NCI-H146 (cell line): ENCODE results near the gene KRTAP2-3.
A peak's percentile ranks its signal among the peaks of the same experiment; 100 is the strongest.
"Not testable (repeated sequence)": the region's sequence is repeated elsewhere in the genome, so short reads cannot be mapped to it uniquely, and the experiment has no call there.

Experiments
- DNase-seq: peaks from one replicate; lab custom pipeline; 2025; lab: John Stamatoyannopoulos, UW

Gene KRTAP2-3

GRCh38 chr17:41060052-41060604 lies at the start of gene KRTAP2-3:
KRTAP2-3 (minus strand) TSS chr17:41060114; CDS start chr17:41060050, 64 bp downstream.
- peak; percentile 57 for DNase-seq

GRCh38 chr17:41108728-41109386 lies 48.9 kb upstream of the KRTAP2-3 start:
- not testable (repeated sequence) for DNase-seq

- DNase-seq: no peak
Measured at GRCh38 chr17:41107941-41108450, 48.1 kb upstream of the KRTAP2-3 start.

- DNase-seq: peak; percentile 23
Measured at GRCh38 chr17:41105347-41105746, 45.4 kb upstream of the KRTAP2-3 start, which contains the start of gene KRTAP4-9. KRTAP4-9 (plus strand) TSS chr17:41105389; CDS start chr17:41105389, 0 bp downstream.

- not testable (repeated sequence) for DNase-seq
Measured at GRCh38 chr17:41104386-41105038, 44.6 kb upstream of the KRTAP2-3 start.

- no peak for DNase-seq
Measured at GRCh38 chr17:41103896-41104295, 44.0 kb upstream of the KRTAP2-3 start.

- no peak for DNase-seq
Measured at GRCh38 chr17:41101586-41102259, 41.8 kb upstream of the KRTAP2-3 start, which contains the start of gene KRTAP4-16. KRTAP4-16 (minus strand) TSS chr17:41102209; CDS start chr17:41102209, 0 bp downstream.

GRCh38 chr17:41099682-41100480 lies 40.0 kb upstream of the KRTAP2-3 start:
- not testable (repeated sequence) for DNase-seq

GRCh38 chr17:41098481-41098880 lies 38.6 kb upstream of the KRTAP2-3 start:
- DNase-seq: no peak

GRCh38 chr17:41098042-41098441 lies 38.1 kb upstream of the KRTAP2-3 start, which contains the start of gene KRTAP4-8:
KRTAP4-8 (minus strand) TSS chr17:41098142; CDS start chr17:41098084, 58 bp downstream.
- DNase-seq: no peak

GRCh38 chr17:41096055-41096454 lies 36.1 kb upstream of the KRTAP2-3 start:
- no peak for DNase-seq

- DNase-seq: not testable (repeated sequence)
Measured at GRCh38 chr17:41088760-41089352, 28.9 kb upstream of the KRTAP2-3 start.

- not testable (repeated sequence) for DNase-seq
Measured at GRCh38 chr17:41084100-41084856, 24.4 kb upstream of the KRTAP2-3 start, which contains the start of gene KRTAP4-7. KRTAP4-7 (plus strand) TSS chr17:41084150; CDS start chr17:41084207, 57 bp downstream.

- not testable (repeated sequence) for DNase-seq
Measured at GRCh38 chr17:41083427-41083826, 23.5 kb upstream of the KRTAP2-3 start.

GRCh38 chr17:41082626-41083025 lies 22.7 kb upstream of the KRTAP2-3 start:
- no peak for DNase-seq

- no peak for DNase-seq
Measured at GRCh38 chr17:41076788-41077187, 16.9 kb upstream of the KRTAP2-3 start.

- no peak for DNase-seq
Measured at GRCh38 chr17:41073676-41074075, 13.8 kb upstream of the KRTAP2-3 start.

GRCh38 chr17:41071606-41072360 lies 11.9 kb upstream of the KRTAP2-3 start:
- DNase-seq: peak; percentile 62

- no peak for DNase-seq
Measured at GRCh38 chr17:41069031-41069430, 9.1 kb upstream of the KRTAP2-3 start.
